Mesodermal cell (in vitro differentiated cells): ENCODE data around the gene PTPRC.

Experiments used
- H3K27ac ChIP-seq: 2 replicates; pipeline ENCODE4 v1.7.0; 2013; ENCODE audit warnings: mild to moderate bottlenecking, low read depth, low read length, moderate library complexity; ENCODE audit not compliant: severe bottlenecking
- H3K36me3 ChIP-seq: 2 replicates; pipeline ENCODE4 v1.7.1; 2013; ENCODE audit warnings: mild to moderate bottlenecking, low read length, moderate library complexity; ENCODE audit not compliant: control insufficient read depth, insufficient read depth
- H3K4me1 ChIP-seq: one replicate; pipeline ENCODE4 v1.7.1; 2013; ENCODE audit warnings: mild to moderate bottlenecking, low read length; ENCODE audit not compliant: insufficient read depth, control insufficient read depth, poor library complexity, severe bottlenecking
- H3K4me3 ChIP-seq: 2 replicates; pipeline ENCODE4 v1.7.0; 2013; ENCODE audit warnings: low read length, control low read depth, mild to moderate bottlenecking; ENCODE audit not compliant: insufficient read depth, poor library complexity, severe bottlenecking; ENCODE audit errors: extremely low read depth
- H3K9me3 ChIP-seq: 2 replicates; pipeline ENCODE4 v1.7.1; 2013; ENCODE audit warnings: mild to moderate bottlenecking, low read length, moderate library complexity; ENCODE audit not compliant: control insufficient read depth
- WGBS, 2 experiments: methylation state at CpG; one replicate each; pipeline ENCODE4 v1.1.5; 2013; ENCODE audit warnings: missing lambda C conversion rate in 2 of 2; ENCODE audit not compliant: insufficient coverage in 2 of 2; 5-methylcytosine and 5-hydroxymethylcytosine counted together

The PTPRC gene

GRCh38 chr1:198700016-198700392 is 61.2 kb downstream of the PTPRC start:
- WGBS, 2 experiments = no CpG with 5 or more reads among the region's 1 CpG
- Histone ChIP-seq H3K4me3 (no peak overlapping the region), H3K27ac (no peak overlapping the region), H3K4me1 (no peaks in the 10 kb centered on the region), H3K9me3 (no peaks in the 10 kb centered on the region), H3K36me3 (no peaks in the 10 kb centered on the region)

GRCh38 chr1:198700396-198700795 is 61.6 kb downstream of the PTPRC start:
- Histone ChIP-seq H3K9me3 (no peaks in the 10 kb centered on the region), H3K27ac (no peak overlapping the region), H3K36me3 (no peaks in the 10 kb centered on the region), H3K4me3 (no peak overlapping the region), H3K4me1 (no peaks in the 10 kb centered on the region)
- no CpG with 5 or more reads among the region's 1 CpG for WGBS, 2 experiments

- WGBS, 2 experiments = 40 to 82% methylated on average over 1 of the region's 1 CpG
- H3K4me1 ChIP-seq = no peaks in the 10 kb centered on the region
- no peak overlapping the region for H3K4me3 ChIP-seq
- no peaks in the 10 kb centered on the region for H3K9me3 ChIP-seq
- H3K36me3 ChIP-seq = no peaks in the 10 kb centered on the region
- H3K27ac ChIP-seq = no peak overlapping the region
These were observed 62.4 kb downstream of the PTPRC start for GRCh38 chr1:198701250-198701649.

GRCh38 chr1:198701766-198702539 is 63.1 kb downstream of the PTPRC start:
- Histone ChIP-seq H3K4me3 (no peak overlapping the region), H3K4me1 (no peaks in the 10 kb centered on the region), H3K27ac (no peak overlapping the region), H3K9me3 (no peaks in the 10 kb centered on the region), H3K36me3 (no peaks in the 10 kb centered on the region)
- 80 to 100% methylated on average over 1 of the region's 4 CpGs for WGBS, 2 experiments

- Histone ChIP-seq H3K4me1 (peaks cover 4% of the 10 kb centered on the region), H3K9me3 (no peaks in the 10 kb centered on the region), H3K4me3 (no peak overlapping the region), H3K36me3 (no peaks in the 10 kb centered on the region), H3K27ac (no peak overlapping the region)
- WGBS, 2 experiments = 93% methylated on average over 2 of the region's 5 CpGs; no CpG with 5 or more reads in 1 of the 2 experiments
These were observed 70.1 kb downstream of the PTPRC start for GRCh38 chr1:198708761-198709525.

GRCh38 chr1:198711837-198712236 is 73.0 kb downstream of the PTPRC start:
- Histone ChIP-seq H3K9me3 (no peaks in the 10 kb centered on the region), H3K27ac (no peak overlapping the region), H3K36me3 (no peaks in the 10 kb centered on the region), H3K4me1 (peaks cover 4% of the 10 kb centered on the region), H3K4me3 (no peak overlapping the region)
- WGBS, 2 experiments = no CpG with 5 or more reads among the region's 1 CpG

GRCh38 chr1:198713081-198713480 is 74.2 kb downstream of the PTPRC start:
- Histone ChIP-seq H3K4me1 (peaks cover 4% of the 10 kb centered on the region), H3K27ac (no peak overlapping the region), H3K9me3 (no peaks in the 10 kb centered on the region), H3K36me3 (no peaks in the 10 kb centered on the region), H3K4me3 (no peak overlapping the region)

GRCh38 chr1:198714271-198714670 is 75.4 kb downstream of the PTPRC start:
- 67 to 87% methylated on average over 1 to 3 of the region's 5 CpGs for WGBS, 2 experiments
- no peak overlapping the region for H3K27ac ChIP-seq
- H3K4me3 ChIP-seq = no peak overlapping the region
- H3K9me3 ChIP-seq = no peaks in the 10 kb centered on the region
- H3K36me3 ChIP-seq = no peaks in the 10 kb centered on the region
- peaks cover 4% of the 10 kb centered on the region for H3K4me1 ChIP-seq

GRCh38 chr1:198716051-198716450 is 77.2 kb downstream of the PTPRC start:
- Histone ChIP-seq H3K36me3 (no peaks in the 10 kb centered on the region), H3K9me3 (no peaks in the 10 kb centered on the region), H3K4me1 (peaks cover 4% of the 10 kb centered on the region), H3K27ac (no peak overlapping the region), H3K4me3 (no peak overlapping the region)
- WGBS, 2 experiments = 85 to 93% methylated on average over 2 of the region's 5 CpGs

GRCh38 chr1:198717510-198717909 is 78.7 kb downstream of the PTPRC start:
- no peaks in the 10 kb centered on the region for H3K9me3 ChIP-seq
- H3K4me1 ChIP-seq = peaks cover 4% of the 10 kb centered on the region
- H3K4me3 ChIP-seq = no peak overlapping the region
- whole genome bisulfite sequencing, 2 experiments = no CpG with 5 or more reads among the region's 1 CpG
- H3K36me3 ChIP-seq = no peaks in the 10 kb centered on the region
- H3K27ac ChIP-seq = no peak overlapping the region

GRCh38 chr1:198723127-198723526 is 84.3 kb downstream of the PTPRC start:
- H3K27ac ChIP-seq = no peak overlapping the region
- no peak overlapping the region for H3K4me3 ChIP-seq
- no peaks in the 10 kb centered on the region for H3K4me1 ChIP-seq
- no peaks in the 10 kb centered on the region for H3K9me3 ChIP-seq
- no peaks in the 10 kb centered on the region for H3K36me3 ChIP-seq
